IPS DF 6.9 (cell line): ENCODE results near the gene NRP2.

ENCODE experiments used
- DNase-seq: peaks from one replicate; pipeline ENCODE4 v3.0.0-alpha.2; 2013; ENCODE audit warnings: low read depth, low spot score
- H3K27ac ChIP-seq: one replicate; pipeline ENCODE4 v1.5.1; 2013; ENCODE audit warnings: low read length, control low read depth
- H3K27me3 ChIP-seq: 2 replicates; pipeline ENCODE4 v1.6.1; 2013; ENCODE audit warnings: mild to moderate bottlenecking, low read length; ENCODE audit not compliant: control insufficient read depth, insufficient read depth
- H3K36me3 ChIP-seq: 2 replicates; pipeline ENCODE4 v1.6.1; 2013; ENCODE audit warnings: low read length; ENCODE audit not compliant: control insufficient read depth, insufficient read depth
- H3K4me1 ChIP-seq: 2 replicates; pipeline ENCODE4 v1.6.1; 2013; ENCODE audit warnings: low read length; ENCODE audit not compliant: control insufficient read depth, insufficient read depth
- H3K4me3 ChIP-seq: 2 replicates; pipeline ENCODE4 v1.5.1; 2013; ENCODE audit warnings: mild to moderate bottlenecking, low read length
- H3K9me3 ChIP-seq: 2 replicates; pipeline ENCODE4 v1.6.1; 2013; ENCODE audit warnings: low read length, inconsistent platforms; ENCODE audit not compliant: control insufficient read depth, insufficient read depth
- WGBS: extraction: QIAGEN DNeasy Blood & Tissue Kit; methylation state at CpG from one replicate; pipeline ENCODE4 v1.1.7; 2013; ENCODE audit warnings: mixed read lengths, missing lambda C conversion rate; ENCODE audit not compliant: insufficient read length, insufficient coverage; 5-methylcytosine and 5-hydroxymethylcytosine counted together

The NRP2 gene

DNA sequence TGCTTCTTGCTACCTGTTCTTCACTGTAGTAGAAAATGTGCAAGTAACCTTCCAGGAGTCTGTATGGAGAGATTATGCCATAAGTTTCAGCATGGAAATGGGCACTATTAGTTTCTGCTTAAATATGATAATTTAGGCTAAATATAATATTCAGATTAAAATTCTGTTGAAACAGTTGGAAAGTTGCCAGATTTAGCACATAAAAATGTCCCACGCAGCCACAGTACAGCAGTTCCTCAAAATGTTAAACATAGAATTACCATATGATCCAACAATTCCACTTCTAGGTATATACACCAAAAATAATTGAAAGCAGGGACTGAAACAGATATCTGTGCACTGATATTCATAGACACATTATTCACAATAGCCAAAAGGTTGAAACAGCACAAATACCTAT, 121.2 kb downstream of the NRP2 start:
- DNase-seq: no peak
- no peaks in the 10 kb centered on the region for H3K36me3 ChIP-seq
- WGBS: no CpG with 5 or more reads among the region's 1 CpG

DNA sequence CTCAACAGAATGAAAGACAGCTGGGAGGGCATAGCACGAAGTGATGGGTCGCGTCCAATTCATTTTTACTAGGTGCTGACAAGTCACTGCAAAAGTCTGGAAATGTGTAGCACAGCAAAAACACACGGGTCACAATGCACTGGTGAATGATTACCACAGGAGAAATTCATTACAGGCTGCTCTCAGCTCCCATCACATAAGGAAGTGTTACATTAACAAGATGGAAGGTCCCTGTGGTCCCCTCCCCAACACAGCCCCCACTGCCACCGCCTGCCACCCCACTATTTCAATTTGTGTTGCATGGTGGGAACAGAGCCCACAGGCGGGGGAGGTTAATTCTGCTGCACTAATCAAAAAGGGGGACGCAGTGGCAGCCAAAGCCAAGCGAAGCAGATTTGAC, 122.8 kb downstream of the NRP2 start:
- Histone ChIP-seq H3K4me3 (no peak overlapping the region), H3K4me1 (no peaks in the 10 kb centered on the region), H3K9me3 (no peaks in the 10 kb centered on the region), H3K27ac (no peak overlapping the region), H3K36me3 (no peaks in the 10 kb centered on the region), H3K27me3 (no peaks in the 10 kb centered on the region)
- WGBS: no CpG with 5 or more reads among the region's 8 CpGs
- no peak for DNase-seq

More for the DNA sequence above, 121.2 kb downstream of the NRP2 start:
- no peak overlapping the region for H3K27ac ChIP-seq
- no peak overlapping the region for H3K4me3 ChIP-seq
- no peaks in the 10 kb centered on the region for H3K4me1 ChIP-seq
- no peaks in the 10 kb centered on the region for H3K9me3 ChIP-seq
- H3K27me3 ChIP-seq: no peaks in the 10 kb centered on the region

DNA sequence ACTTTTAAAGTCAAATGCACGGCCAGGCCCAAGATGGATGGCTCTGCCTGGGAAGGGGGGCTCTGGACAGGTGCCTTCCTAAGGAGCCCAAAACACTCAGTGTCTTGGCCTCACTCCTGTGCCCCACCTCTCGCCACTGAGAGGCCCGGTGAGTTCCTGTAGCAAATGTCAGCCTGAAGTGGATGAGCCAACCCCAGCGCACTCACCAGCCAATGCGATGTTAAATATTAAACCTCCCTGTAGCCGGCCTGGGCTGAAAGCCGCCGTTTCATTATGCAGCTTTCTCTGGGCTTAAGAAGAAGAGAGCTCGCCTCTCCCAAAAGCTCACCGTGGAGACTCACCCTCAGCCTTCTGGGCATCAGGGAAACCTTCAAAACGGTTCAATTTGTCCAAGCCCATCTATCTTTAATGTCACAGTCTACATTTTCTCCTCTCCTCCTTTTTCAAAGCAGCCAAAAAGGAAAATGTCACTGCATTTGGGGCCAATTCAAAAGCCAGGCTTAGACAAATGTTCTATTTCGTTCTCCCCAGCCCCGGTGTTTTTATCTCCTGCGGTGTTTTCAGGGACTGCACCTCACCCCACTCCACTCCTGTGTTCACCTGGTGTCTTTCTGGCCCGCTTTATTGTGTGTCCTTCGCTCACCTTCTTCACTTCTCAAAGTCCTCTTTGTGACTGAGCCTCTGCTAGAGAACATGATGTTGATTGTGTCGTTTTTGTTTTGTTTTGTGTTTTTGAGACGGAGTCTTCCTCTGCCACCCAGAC, 124.0 kb downstream of the NRP2 start:
- WGBS: no CpG with 5 or more reads among the region's 18 CpGs
- no peak for DNase-seq
- Histone ChIP-seq H3K4me1 (no peaks in the 10 kb centered on the region), H3K4me3 (no peak overlapping the region), H3K36me3 (no peaks in the 10 kb centered on the region), H3K27ac (no peak overlapping the region), H3K27me3 (no peaks in the 10 kb centered on the region), H3K9me3 (no peaks in the 10 kb centered on the region)

DNA sequence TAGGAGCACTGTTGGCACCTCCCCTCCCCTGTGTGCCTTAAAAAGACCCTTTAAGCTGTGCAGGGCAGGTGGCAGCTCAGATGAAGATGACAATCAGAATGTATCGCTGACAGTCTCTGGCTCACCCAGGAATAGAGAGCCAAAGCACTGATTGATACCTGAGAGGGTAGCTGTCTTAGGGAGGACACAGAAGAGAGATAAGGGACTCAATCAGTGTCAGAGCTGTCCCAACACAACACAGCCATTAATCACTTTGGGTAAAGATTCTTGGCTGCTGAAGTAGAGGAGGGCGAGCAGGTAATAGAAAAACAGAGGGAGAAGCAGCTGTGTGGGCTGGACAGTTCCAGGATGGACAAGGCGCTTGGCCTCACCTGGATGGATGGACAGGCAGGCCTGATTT, 124.9 kb downstream of the NRP2 start:
- WGBS: no CpG with 5 or more reads among the region's 3 CpGs
- Histone ChIP-seq H3K4me1 (no peaks in the 10 kb centered on the region), H3K36me3 (no peaks in the 10 kb centered on the region), H3K9me3 (no peaks in the 10 kb centered on the region), H3K27me3 (no peaks in the 10 kb centered on the region), H3K27ac (no peak overlapping the region), H3K4me3 (no peak overlapping the region)
- no peak for DNase-seq

DNA sequence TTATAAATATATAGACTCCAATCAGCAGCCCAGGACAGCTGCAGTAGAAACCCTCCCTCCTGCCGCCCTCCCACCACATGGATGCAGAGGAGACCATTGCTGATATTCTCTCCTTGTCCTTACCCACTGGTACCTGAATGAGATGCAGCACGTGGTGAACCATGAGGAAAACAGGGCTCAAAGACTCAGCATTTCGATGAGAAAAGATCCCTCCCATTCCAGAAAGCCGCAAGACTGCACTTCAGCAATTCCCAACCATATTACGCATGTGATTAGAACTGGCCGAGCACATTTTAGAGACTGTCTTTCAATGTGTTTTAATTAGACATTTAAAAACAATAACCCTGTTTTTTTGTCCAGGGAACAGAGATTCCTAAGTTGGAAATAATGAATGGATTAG, 125.5 kb downstream of the NRP2 start:
- H3K9me3 ChIP-seq: no peaks in the 10 kb centered on the region
- no CpG with 5 or more reads among the region's 6 CpGs for WGBS
- H3K27ac ChIP-seq: no peak overlapping the region
- H3K4me3 ChIP-seq: no peak overlapping the region
- DNase-seq: no peak
- no peaks in the 10 kb centered on the region for H3K36me3 ChIP-seq
- H3K4me1 ChIP-seq: no peaks in the 10 kb centered on the region
- H3K27me3 ChIP-seq: no peaks in the 10 kb centered on the region

DNA sequence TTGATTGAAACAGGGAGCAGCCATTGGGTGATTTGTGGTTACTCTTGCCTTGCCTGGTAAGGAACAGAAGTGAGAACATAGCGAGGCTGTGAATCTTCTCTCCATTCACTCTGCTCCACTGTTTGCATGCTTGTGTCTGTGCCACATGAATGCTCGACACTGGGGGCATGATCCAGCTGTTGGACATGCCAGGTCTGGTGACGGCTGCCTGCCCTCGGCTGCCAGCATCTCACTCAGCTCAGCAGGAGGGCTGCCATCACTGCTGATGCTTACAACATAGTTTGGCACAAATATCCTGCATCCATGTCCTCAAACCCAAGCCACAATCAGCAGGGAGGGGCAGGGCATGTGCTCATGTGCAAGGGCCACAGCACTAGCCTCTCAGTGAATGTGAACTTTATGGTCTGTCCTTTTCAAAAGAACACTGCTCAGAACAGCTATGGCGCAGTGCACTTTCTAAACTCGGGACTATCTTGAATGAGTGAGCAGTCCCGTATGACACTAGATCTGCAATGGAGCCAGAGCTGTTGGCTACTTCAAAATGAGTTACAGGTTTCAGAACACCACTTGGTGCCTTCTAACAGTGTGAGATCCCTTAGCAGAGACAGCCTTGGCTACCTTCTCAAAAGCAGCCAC, 126.3 kb downstream of the NRP2 start:
- H3K27ac ChIP-seq: no peak overlapping the region
- no CpG with 5 or more reads among the region's 7 CpGs for WGBS
- H3K9me3 ChIP-seq: no peaks in the 10 kb centered on the region
- H3K4me3 ChIP-seq: no peak overlapping the region
- no peaks in the 10 kb centered on the region for H3K36me3 ChIP-seq
- H3K4me1 ChIP-seq: no peaks in the 10 kb centered on the region
- no peaks in the 10 kb centered on the region for H3K27me3 ChIP-seq
- no peak for DNase-seq

DNA sequence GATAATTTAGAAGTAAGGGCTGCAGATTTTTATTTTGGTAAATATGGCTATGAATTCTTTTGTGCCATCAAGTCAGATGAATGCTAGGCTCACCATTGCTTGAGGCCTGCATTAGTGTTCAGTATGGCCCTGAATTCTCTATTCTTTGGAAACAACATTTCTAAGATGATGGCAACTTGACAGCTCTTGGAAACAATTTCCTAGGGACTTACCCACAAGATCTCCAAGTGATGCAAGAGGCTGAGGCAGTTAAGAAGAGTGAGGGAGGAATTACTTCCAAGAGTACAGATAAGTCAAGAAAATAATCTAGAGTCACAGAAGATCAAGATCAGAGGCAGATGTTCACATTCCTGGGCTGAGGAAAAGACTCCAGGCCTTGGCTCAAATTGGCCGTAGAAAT, 129.1 kb downstream of the NRP2 start:
- H3K9me3 ChIP-seq: no peaks in the 10 kb centered on the region
- H3K36me3 ChIP-seq: no peaks in the 10 kb centered on the region
- DNase-seq: no peak
- H3K27ac ChIP-seq: no peak overlapping the region
- no peak overlapping the region for H3K4me3 ChIP-seq
- H3K4me1 ChIP-seq: peaks cover 2% of the 10 kb centered on the region; the same call in 1 of the 2 replicates
- H3K27me3 ChIP-seq: no peaks in the 10 kb centered on the region
- no CpG with 5 or more reads among the region's 1 CpG for WGBS

DNA sequence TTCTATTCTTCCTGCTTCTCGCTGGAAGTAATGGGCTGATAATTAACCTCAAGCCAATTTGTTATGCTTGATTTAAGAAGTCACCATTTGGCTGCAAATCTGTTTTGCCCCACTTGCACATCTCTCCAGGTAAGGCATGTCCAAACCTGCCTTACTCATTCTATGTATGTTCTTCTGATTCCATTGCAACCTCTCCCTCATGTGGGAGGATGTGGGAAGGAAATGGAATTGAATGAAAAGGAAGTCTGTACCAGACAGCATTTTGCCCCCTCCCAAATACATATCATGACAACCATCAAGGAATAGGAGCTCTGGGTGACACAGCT, 131.7 kb downstream of the NRP2 start:
- Histone ChIP-seq H3K4me1 (peaks cover 2% of the 10 kb centered on the region; the same call in 1 of the 2 replicates), H3K36me3 (no peaks in the 10 kb centered on the region), H3K27ac (no peak overlapping the region), H3K27me3 (no peaks in the 10 kb centered on the region), H3K4me3 (no peak overlapping the region), H3K9me3 (no peaks in the 10 kb centered on the region)
- no peak for DNase-seq
- WGBS: no CpG with 5 or more reads among the region's 1 CpG

DNA sequence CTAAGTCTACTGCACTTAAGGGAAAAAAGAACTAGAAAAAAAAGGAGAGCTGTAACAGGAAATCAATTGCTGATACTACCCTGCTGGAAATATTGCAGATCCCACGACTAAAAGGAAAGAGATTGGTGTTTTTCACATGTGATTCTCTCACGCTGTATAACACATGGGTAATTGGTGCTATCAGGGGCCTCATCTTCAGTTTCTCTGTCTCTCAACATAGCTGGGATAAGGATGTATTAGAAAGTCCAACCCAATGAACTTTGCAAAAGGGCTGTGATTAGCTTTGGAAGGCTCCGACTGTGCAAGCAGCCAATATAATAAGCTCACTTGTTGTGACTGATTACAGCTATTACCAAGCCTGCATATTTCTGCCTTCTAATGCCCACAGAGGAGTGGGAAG, 133.4 kb downstream of the NRP2 start:
- peaks cover 2% of the 10 kb centered on the region; the same call in 1 of the 2 replicates for H3K4me1 ChIP-seq
- no peak for DNase-seq
- no peaks in the 10 kb centered on the region for H3K27me3 ChIP-seq
- WGBS: no CpG with 5 or more reads among the region's 3 CpGs
- no peaks in the 10 kb centered on the region for H3K9me3 ChIP-seq
- H3K36me3 ChIP-seq: no peaks in the 10 kb centered on the region
- H3K27ac ChIP-seq: no peak overlapping the region
- no peak overlapping the region for H3K4me3 ChIP-seq

DNA sequence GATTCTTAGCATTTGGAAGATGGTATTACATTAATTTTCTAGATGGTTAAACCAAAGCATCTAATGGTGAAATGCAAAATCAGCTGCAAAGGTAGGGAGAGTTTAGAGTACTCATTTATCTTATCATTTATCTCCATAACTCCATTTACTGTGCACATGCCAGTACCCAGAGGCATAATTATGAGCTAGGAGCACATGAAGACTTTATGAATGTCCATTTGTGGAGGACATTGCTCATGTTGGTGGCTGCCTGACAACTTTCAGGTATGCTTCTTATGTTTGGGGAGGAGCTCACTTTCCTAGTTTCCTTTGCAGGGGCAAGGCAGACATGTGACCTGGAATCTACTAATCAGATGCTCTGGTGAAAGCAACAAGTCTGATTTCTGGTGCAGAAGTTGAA, 134.0 kb downstream of the NRP2 start:
- no peaks in the 10 kb centered on the region for H3K27me3 ChIP-seq
- H3K9me3 ChIP-seq: no peaks in the 10 kb centered on the region
- no peak overlapping the region for H3K4me3 ChIP-seq
- H3K36me3 ChIP-seq: no peaks in the 10 kb centered on the region
- no peak for DNase-seq
- H3K4me1 ChIP-seq: peaks cover 2% of the 10 kb centered on the region; the same call in 1 of the 2 replicates
- no peak overlapping the region for H3K27ac ChIP-seq

DNA sequence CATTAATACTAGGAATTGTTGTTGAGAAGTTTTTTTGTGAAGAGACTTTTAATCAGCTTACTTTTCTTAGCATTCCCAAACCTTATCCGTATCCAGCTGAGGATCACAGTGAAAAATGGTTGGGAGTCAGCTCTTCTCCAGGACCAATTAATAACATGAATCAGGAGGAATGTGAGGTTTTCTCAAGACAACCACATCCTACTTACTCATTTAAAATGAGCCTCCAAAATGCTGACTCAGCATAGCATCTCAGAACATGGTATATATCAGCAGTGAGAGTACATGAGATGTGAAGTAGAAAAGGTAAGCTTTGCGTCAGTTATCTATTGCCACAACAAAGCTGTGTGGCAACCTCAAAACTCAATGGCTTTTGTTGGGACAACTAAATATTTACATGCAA, 140.3 kb downstream of the NRP2 start:
- Histone ChIP-seq H3K27ac (no peak overlapping the region), H3K4me1 (no peaks in the 10 kb centered on the region), H3K9me3 (no peaks in the 10 kb centered on the region), H3K27me3 (no peaks in the 10 kb centered on the region), H3K36me3 (no peaks in the 10 kb centered on the region), H3K4me3 (no peak overlapping the region)
- no peak for DNase-seq
- no CpG with 5 or more reads among the region's 2 CpGs for WGBS
